ENCODE data around the gene ALPI.

ALPI gene

GRCh38 chr2:232456296-232457120 lies 555 bp downstream of the ALPI start:
- Histone ChIP-seq H3K27me3 (ENCODE audit: control insufficient read depth, insufficient read depth, low read length) (peaks cover 16% of the 10 kb centered on the region), H3K9me3 (ENCODE audit: control insufficient read depth, insufficient read depth, low read depth, low read length) (no peaks in the 10 kb centered on the region), H3K4me1 (ENCODE audit: control insufficient read depth, insufficient read depth, low read length) (no peaks in the 10 kb centered on the region), H3K4me3 (ENCODE audit: low read depth, low read length) (no peak overlapping the region), H3K9ac (ENCODE audit: low read length) (no peak overlapping the region), H3K27ac (ENCODE audit: low read depth, low read length) (no peak overlapping the region), H3K36me3 (ENCODE audit: control insufficient read depth, insufficient read depth, low read length) (no peaks in the 10 kb centered on the region)

- Histone ChIP-seq H3K4me1 (ENCODE audit: control insufficient read depth, insufficient read depth, low read length) (no peaks in the 10 kb centered on the region), H3K36me3 (ENCODE audit: control insufficient read depth, insufficient read depth, low read length) (no peaks in the 10 kb centered on the region), H3K27ac (ENCODE audit: low read depth, low read length) (no peak overlapping the region), H3K9me3 (ENCODE audit: control insufficient read depth, insufficient read depth, low read depth, low read length) (no peaks in the 10 kb centered on the region), H3K4me3 (ENCODE audit: low read depth, low read length) (no peak overlapping the region), H3K9ac (ENCODE audit: low read length) (no peak overlapping the region), H3K27me3 (ENCODE audit: control insufficient read depth, insufficient read depth, low read length) (peaks cover 18% of the 10 kb centered on the region)
Measured at GRCh38 chr2:232457121-232458011, 1.4 kb downstream of the ALPI start.

GRCh38 chr2:232458051-232458660 lies 2.2 kb downstream of the ALPI start:
- Histone ChIP-seq H3K4me3 (ENCODE audit: low read depth, low read length) (no peak overlapping the region), H3K4me1 (ENCODE audit: control insufficient read depth, insufficient read depth, low read length) (no peaks in the 10 kb centered on the region)

GRCh38 chr2:232458661-232459418 lies 2.9 kb downstream of the ALPI start:
- no peak overlapping the region for H3K27ac ChIP-seq (ENCODE audit: low read depth, low read length)
- H3K27me3 ChIP-seq (ENCODE audit: control insufficient read depth, insufficient read depth, low read length), result peaks cover 16% of the 10 kb centered on the region
- no peaks in the 10 kb centered on the region for H3K4me1 ChIP-seq (ENCODE audit: control insufficient read depth, insufficient read depth, low read length)
- H3K36me3 ChIP-seq (ENCODE audit: control insufficient read depth, insufficient read depth, low read length), result no peaks in the 10 kb centered on the region
- H3K9me3 ChIP-seq (ENCODE audit: control insufficient read depth, insufficient read depth, low read depth, low read length), result no peaks in the 10 kb centered on the region
- H3K4me3 ChIP-seq (ENCODE audit: low read depth, low read length), result no peak overlapping the region
- H3K9ac ChIP-seq (ENCODE audit: low read length), result no peak overlapping the region

More at GRCh38 chr2:232458051-232458660, 2.2 kb downstream of the ALPI start:
- H3K9me3 ChIP-seq (ENCODE audit: control insufficient read depth, insufficient read depth, low read depth, low read length), result no peaks in the 10 kb centered on the region
- peaks cover 20% of the 10 kb centered on the region for H3K27me3 ChIP-seq (ENCODE audit: control insufficient read depth, insufficient read depth, low read length)
- H3K27ac ChIP-seq (ENCODE audit: low read depth, low read length), result no peak overlapping the region
- no peak overlapping the region for H3K9ac ChIP-seq (ENCODE audit: low read length)
- no peaks in the 10 kb centered on the region for H3K36me3 ChIP-seq (ENCODE audit: control insufficient read depth, insufficient read depth, low read length)

- no peaks in the 10 kb centered on the region for H3K4me1 ChIP-seq (ENCODE audit: control insufficient read depth, insufficient read depth, low read length)
- H3K9me3 ChIP-seq (ENCODE audit: control insufficient read depth, insufficient read depth, low read depth, low read length), result no peaks in the 10 kb centered on the region
- no peak overlapping the region for H3K27ac ChIP-seq (ENCODE audit: low read depth, low read length)
- no peaks in the 10 kb centered on the region for H3K36me3 ChIP-seq (ENCODE audit: control insufficient read depth, insufficient read depth, low read length)
- peaks cover 16% of the 10 kb centered on the region for H3K27me3 ChIP-seq (ENCODE audit: control insufficient read depth, insufficient read depth, low read length)
- H3K4me3 ChIP-seq (ENCODE audit: low read depth, low read length), result no peak overlapping the region
- no peak overlapping the region for H3K9ac ChIP-seq (ENCODE audit: low read length)
Measured at GRCh38 chr2:232459419-232460035, 3.6 kb downstream of the ALPI start.

GRCh38 chr2:232460171-232460570 lies 4.2 kb downstream of the ALPI start:
- Histone ChIP-seq H3K36me3 (ENCODE audit: control insufficient read depth, insufficient read depth, low read length) (no peaks in the 10 kb centered on the region), H3K27me3 (ENCODE audit: control insufficient read depth, insufficient read depth, low read length) (peaks cover 13% of the 10 kb centered on the region), H3K9ac (ENCODE audit: low read length) (no peak overlapping the region), H3K4me3 (ENCODE audit: low read depth, low read length) (no peak overlapping the region), H3K4me1 (ENCODE audit: control insufficient read depth, insufficient read depth, low read length) (no peaks in the 10 kb centered on the region), H3K9me3 (ENCODE audit: control insufficient read depth, insufficient read depth, low read depth, low read length) (no peaks in the 10 kb centered on the region), H3K27ac (ENCODE audit: low read depth, low read length) (no peak overlapping the region)

GRCh38 chr2:232463701-232464543 lies 8.0 kb downstream of the ALPI start:
- Histone ChIP-seq H3K9ac (ENCODE audit: low read length) (no peak overlapping the region), H3K27ac (ENCODE audit: low read depth, low read length) (no peak overlapping the region), H3K4me3 (ENCODE audit: low read depth, low read length) (no peak overlapping the region), H3K9me3 (ENCODE audit: control insufficient read depth, insufficient read depth, low read depth, low read length) (0 out of 2 replicates have a peak, but pooled peaks cover 2% of the 10 kb centered on the region), H3K36me3 (ENCODE audit: control insufficient read depth, insufficient read depth, low read length) (no peaks in the 10 kb centered on the region), H3K4me1 (ENCODE audit: control insufficient read depth, insufficient read depth, low read length) (no peaks in the 10 kb centered on the region), H3K27me3 (ENCODE audit: control insufficient read depth, insufficient read depth, low read length) (peaks cover 11% of the 10 kb centered on the region)

- Histone ChIP-seq H3K9ac (ENCODE audit: low read length) (no peak overlapping the region), H3K27me3 (ENCODE audit: control insufficient read depth, insufficient read depth, low read length) (peaks cover 7% of the 10 kb centered on the region), H3K4me1 (ENCODE audit: control insufficient read depth, insufficient read depth, low read length) (no peaks in the 10 kb centered on the region), H3K27ac (ENCODE audit: low read depth, low read length) (no peak overlapping the region), H3K9me3 (ENCODE audit: control insufficient read depth, insufficient read depth, low read depth, low read length) (0 out of 2 replicates have a peak, but pooled peaks cover 2% of the 10 kb centered on the region), H3K36me3 (ENCODE audit: control insufficient read depth, insufficient read depth, low read length) (no peaks in the 10 kb centered on the region), H3K4me3 (ENCODE audit: low read depth, low read length) (no peak overlapping the region)
Measured at GRCh38 chr2:232464544-232464885, 8.6 kb downstream of the ALPI start.

GRCh38 chr2:232465061-232465460 lies 9.1 kb downstream of the ALPI start:
- Histone ChIP-seq H3K27ac (ENCODE audit: low read depth, low read length) (no peak overlapping the region), H3K9ac (ENCODE audit: low read length) (no peak overlapping the region), H3K4me3 (ENCODE audit: low read depth, low read length) (no peak overlapping the region), H3K9me3 (ENCODE audit: control insufficient read depth, insufficient read depth, low read depth, low read length) (0 out of 2 replicates have a peak, but pooled peaks cover 2% of the 10 kb centered on the region), H3K27me3 (ENCODE audit: control insufficient read depth, insufficient read depth, low read length) (peaks cover 7% of the 10 kb centered on the region), H3K36me3 (ENCODE audit: control insufficient read depth, insufficient read depth, low read length) (no peaks in the 10 kb centered on the region), H3K4me1 (ENCODE audit: control insufficient read depth, insufficient read depth, low read length) (no peaks in the 10 kb centered on the region)
